GM19240 (cell line): ENCODE data around the gene DENND1B.
"Not testable (repeated sequence)": the region's sequence is repeated elsewhere in the genome, so short reads cannot be mapped to it uniquely, and the experiment has no call there.

ENCODE experiments used
- DNase-seq: peaks from one replicate; pipeline ENCODE4 v3.0.0; 2011; ENCODE audit warnings: low spot score; ENCODE audit not compliant: insufficient read length

Gene DENND1B

DNA sequence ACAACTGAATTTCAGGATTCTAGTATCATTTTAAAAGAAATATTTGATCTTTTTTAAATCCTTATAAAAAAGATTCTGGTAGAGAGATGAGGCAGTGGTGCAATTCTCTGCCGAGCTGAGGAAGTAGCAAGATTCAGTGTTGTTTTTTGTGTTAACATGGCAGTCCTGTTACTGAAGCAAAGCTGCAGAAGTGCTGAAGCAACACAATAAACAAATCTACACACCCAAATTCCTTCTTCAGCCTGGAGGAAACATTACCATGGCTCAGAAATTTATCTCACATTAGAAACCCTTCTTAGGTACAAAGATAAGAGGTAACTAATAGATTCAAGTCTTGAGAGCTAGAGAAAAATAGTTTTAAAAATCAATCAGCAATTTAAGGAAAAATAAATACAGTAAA lies 216.0 kb downstream of the DENND1B start:
- no peak for DNase-seq

DNA sequence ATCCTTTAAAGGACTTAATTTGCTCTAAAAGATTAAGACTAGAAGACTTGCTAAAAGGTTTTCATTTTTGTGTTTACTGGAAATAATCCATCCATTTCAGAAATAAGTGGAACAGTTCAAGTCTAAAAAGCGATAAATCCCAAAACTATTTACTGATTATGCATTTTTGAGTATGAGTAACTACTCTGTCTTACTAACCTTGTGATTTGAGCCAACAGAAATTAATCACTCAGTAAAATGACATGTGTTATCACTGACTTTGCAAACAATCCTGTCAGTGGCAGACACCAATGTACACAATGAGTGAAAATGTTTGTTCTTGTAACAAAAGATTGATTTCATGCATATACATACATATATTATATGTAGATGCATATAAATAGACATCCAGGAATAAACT lies 218.0 kb downstream of the DENND1B start:
- DNase-seq = no peak

DNA sequence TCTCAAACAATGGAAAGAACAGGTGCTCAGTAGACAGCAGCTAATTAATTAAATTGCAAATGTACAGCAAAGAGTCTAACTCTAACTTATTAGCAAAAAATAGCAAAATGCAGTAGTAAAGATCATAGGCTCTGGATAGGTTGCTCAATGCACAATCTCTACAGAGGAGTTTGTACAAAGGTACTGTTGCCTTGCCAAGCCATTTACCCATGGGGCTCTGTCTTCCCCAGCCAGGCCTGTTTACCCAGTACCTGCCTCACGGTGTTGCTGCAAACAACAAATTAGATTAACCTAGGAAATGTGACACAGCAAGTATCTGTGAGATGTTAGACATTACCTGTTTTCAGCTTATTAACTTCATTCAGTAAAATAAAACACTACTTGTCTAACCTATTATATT lies 222.0 kb downstream of the DENND1B start:
- DNase-seq = no peak

DNA sequence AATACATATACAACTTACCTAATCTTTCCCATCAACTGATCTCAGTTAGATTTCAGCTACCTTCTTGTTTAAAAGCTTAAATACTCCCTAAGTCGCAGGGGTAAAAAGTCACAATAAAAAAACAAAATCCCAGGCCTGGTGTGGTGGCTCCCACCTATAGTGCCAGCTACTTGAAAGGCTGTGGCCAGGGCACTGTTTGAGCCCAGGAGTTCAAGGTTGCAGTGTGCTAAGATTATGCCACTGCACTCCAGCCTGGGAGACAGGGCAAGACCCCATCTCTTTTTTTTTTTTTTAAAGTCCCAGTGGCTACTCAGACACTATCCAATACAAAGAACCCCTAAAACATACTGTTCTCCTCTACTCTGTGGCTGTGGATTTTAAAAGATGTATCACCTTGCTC lies 228.3 kb downstream of the DENND1B start:
- no peak for DNase-seq

DNA sequence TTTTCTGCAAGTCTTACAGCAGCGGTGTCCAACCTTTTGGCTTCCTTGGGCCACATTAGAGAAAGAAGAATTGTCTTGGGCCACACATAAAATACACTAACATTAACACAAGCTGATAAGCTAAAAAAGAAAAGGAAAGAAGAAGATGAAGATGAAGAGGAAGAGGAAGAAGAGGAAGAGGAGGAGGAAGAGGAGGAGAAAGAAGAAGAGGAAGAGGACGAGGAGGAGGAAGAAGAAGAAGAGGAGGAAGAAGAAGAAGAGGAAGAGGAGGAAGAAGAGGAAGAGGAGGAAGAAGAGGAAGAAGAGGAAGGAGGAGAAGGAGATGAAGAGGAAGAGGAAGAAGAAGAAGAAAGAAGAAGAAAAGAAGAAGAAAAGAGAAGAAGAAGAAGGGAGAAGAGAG lies 230.7 kb downstream of the DENND1B start:
- DNase-seq = no peak

DNA sequence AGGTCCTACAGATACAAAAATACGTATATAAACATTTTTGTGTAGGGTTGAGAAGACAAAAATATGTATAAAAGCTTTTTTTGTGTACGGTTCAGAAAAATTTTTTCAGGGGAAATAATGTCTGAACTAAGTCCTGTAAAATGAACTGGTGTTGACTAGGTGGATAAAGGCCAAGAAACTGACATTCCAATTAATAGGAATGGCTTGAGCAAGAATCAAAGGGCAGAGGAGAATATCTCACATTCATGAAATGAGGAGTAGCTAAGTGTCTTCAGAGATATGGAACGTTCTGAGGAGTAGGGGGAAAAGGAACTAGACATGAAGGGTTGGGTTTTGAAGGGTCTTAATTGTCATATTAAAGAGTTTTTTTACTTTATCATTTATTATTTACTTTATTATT lies 231.2 kb downstream of the DENND1B start:
- no peak for DNase-seq

DNA sequence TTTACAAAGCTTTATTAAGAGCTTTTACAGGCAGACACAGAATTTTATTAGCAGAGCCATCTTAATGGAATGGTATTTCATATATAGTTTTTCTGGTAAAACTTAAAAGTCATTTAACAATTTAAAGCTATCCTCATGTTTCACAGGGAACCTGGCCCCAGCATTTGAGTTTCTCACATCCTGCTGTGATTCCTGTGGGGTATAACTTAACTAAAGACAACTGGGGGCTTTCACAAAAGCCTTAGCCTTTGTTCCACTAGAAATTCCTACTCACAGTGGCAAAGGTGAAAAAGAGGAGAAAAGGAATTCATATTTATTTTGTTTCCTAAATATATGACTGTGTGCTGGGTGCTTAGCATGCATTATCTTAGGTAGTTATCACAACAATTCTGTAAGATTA lies 233.9 kb downstream of the DENND1B start:
- DNase-seq = no peak

DNA sequence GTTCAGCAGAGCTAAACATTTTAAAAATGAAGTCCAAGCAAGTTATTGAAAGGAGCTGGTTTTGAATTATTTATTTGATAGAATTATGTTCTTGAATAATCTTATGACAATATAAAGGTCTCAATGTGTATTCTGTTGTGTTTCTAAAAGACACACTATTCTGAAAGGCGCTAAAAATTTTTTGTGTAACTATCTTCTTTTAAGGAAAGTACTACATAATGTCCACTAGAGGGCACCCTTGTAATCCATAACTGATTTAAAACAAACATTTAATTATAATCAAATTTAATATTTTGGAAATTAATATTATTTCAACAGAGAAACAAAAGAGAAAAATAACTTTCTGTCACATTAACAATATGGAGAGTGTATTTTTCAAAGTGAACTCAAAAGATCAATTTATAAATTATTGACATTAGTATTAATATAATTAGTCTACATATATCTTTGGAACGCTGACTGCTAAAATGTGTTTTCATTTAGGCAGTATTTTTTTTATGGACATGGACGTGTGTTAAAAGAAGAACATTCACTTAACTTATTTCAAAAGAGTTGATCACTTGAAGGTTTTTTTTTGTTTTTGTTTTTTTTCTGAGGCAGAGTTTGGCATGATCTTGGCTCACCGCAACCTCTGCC lies 248.4 kb downstream of the DENND1B start:
- DNase-seq = no peak

DNA sequence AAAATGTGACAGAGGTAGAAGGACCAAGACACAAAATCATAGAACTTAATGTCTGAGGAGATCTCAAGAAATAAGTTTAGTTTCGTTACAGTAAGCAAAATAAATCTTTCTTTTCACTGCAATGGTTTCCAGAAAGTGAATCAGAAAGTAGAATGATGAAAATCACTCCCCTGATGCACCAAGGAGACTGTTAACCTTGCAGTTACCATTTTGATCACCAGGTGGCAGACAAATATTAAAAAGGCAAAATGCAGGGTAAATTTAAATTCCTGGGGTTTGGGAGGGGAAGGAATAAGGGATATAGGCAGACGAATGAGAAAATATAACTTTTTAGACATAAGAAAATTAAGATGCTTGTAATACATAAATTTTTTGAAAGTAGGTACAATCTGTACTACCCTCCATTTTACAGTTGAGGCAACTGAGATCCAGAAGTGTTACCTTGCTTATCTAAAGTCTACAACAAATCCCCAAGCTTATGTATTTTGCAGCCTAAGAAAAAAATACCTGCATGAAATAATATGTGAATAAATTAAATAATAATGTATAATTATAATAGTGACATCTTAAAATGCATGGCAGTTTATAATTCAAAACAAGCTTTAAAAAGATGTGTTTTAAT lies 254.1 kb downstream of the DENND1B start:
- DNase-seq = peak; percentile 13

DNA sequence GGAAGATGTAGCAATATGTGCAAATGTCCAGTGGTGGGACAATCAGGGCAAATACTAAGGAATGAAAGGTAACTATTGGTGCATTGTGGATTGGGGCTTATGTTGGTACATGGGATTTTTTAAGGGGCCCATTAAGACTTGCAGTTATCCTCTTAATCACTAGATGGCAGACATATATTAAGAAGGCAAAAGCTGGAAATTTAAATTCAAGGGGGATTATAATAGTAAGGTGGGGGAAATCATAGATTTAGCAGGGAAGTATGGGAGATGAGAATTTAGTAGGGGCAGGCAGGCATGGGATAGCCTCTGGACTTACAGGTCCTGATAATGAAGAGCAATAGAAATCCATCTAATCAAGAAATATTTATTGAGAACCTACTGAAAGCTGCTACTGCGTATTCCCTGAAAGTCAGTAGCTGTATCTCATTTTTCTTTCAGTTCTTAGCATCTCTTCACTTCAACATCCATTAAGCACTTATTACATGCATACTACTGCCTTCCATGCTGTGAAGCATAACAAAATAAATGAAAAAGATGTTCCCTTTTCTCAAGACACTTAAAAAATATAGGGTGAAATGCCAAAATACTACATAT lies 255.4 kb downstream of the DENND1B start:
- no peak for DNase-seq

DNA sequence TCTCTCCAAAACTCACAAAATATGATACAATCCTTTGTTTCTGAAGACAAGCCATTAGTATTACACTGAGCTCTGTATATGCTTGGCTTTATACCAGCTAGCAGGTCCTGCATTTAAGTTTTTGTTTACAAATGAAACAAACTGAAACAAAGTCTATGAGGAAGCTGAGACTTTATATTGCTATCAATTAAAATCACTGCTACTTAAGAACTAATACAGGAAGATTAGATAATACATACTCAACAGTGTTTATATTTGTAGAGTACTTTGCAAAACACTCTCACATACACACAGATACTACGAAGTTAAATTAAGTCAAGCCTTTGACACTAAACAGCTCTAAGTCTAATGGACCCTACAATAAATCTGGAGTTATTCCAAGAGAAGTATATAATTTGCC lies 259.9 kb downstream of the DENND1B start:
- no peak for DNase-seq

DNA sequence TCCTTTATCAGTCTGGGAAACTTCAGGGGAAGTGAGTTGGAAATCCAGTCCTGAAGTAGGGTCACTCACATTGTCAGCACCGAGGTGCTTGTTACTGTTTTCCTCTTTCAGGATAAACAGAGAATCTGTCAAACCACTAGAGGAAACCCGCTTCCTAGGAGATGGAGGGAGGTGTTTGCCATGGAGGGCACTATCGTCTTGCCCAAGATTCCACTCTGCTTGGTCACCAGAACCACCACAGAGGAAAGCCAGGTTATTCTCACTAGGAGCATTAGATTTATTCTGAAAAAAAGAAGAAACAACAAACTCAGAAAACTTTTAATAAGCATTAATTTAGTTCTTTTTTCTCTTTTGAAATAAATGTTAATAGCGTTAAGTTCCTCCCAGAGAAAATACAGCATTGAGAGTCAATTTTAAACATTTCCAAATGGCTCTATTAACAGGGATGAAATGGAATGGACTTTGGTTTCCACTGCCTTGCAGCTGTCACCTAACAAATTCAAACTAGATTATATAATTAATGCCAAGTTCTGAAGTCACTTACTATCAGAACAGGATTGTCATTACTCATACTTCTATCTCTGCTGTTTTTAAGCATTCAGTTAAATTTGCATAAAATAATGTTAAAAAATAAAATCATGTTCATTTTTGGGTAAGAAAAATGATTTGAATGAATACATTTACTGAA lies 264.4 kb downstream of the DENND1B start:
- DNase-seq = no peak

DNA sequence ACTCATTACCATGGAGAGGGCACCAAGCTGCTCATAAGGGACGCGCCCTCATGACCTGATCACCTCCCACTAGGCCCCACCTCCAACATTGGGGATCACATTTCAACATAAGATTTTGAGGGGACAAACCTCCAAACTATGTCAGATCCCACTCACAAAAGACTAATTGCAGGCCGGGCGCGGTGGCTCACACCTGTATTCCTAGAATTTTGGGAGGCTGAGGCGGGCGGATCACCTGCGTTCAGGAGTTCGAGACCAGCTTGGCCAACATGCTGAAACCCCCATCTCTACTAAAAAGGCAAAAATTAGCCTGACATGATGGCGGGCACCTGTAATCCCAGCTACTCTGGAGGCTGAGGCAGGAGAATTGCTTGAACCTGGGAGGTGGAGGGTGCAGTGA lies 278.6 kb downstream of the DENND1B start:
- no peak for DNase-seq

DNA sequence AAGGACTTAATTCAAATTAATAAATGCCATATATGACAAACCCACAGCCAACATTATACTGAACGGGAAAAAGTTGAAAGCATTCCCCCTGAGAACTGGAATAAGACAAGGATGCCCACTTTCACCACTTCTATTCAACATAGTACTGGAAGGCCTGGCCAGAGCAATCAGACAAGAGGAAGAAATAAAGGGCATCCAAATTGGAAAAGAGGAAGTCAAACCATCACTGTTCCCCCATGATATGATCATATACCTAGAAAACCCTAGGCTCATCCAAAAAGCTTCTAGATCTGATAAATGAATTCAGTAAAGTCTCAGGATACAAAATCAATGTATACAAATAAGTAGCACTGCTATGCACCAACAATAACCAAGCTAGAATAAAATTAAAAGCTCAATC lies 283.8 kb downstream of the DENND1B start:
- DNase-seq = not testable (repeated sequence)

DNA sequence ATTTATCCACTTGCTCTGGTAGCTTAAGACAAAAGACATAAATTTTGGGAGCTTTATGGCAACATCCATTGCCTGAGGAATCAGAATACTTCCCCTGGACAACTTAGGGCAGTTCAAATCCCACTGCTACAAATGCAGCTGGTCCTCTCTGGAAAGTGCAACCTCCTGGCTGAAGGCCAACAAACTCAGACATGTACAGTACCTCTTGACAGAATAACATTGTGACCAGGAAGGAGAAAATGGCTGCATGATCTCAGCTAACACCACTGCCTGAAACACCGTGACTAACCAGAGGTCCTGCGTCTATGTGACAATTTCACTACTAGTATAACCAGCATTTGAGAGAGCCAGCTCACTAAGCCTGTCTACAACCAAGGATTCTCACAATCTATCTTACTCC lies 288.3 kb downstream of the DENND1B start:
- DNase-seq = no peak

DNA sequence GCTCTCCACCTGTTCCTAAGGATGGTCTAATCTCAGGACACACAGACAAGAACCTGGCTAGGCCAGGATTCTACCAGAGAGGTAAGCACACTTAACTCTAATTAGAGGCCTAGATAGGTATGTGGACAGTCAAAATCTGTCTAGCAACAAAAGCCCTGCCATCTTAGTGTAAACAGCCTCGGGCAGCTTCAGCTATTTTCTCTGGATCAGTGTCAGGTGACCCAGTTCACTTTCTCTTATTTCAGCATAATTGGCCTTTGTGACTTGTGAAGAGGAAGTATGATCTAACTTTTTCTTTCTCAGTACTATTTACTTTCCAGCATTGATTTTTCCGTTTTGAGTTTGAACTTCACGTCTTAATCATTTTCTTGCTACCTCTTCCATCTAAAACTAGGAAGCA lies 289.5 kb downstream of the DENND1B start:
- DNase-seq = no peak

DNA sequence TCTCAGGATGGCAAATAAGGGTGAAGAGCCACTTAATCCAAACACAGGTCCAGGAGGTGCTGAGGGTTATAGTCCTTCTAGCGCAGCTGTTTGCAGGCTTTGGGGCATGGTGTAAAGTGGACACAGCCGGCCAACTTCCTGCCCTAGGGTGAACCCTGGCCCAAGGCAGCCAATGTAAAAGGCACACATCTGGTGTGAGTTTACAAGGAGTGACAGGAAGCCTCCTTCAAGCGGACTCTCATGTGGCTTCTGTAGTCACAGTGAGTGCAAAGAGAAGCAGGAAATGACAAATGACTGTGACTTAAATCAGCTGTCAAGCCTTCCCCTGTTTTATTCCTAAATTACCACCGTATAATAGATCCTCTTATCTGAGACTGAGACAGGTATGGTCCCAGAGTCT lies 294.2 kb downstream of the DENND1B start:
- no peak for DNase-seq

DNA sequence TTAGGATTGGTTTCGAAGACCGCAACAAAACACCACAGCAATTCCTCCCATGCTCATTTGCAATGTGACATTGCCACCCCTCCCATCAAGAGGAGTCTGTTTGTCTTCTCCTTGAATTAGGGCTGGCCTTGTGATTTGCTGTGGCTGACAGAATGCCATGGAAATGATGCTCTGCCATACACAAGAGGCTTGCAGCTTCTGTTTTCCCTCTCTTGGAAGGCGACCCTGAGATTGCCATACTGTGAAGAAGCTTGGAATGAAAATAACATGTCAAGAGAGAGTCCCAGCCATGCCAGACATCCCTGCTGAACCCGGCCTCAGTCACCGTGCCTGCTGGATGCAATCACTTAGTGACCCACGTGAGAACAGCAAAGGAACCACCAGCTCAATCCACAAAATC lies 294.8 kb downstream of the DENND1B start:
- no peak for DNase-seq

DNA sequence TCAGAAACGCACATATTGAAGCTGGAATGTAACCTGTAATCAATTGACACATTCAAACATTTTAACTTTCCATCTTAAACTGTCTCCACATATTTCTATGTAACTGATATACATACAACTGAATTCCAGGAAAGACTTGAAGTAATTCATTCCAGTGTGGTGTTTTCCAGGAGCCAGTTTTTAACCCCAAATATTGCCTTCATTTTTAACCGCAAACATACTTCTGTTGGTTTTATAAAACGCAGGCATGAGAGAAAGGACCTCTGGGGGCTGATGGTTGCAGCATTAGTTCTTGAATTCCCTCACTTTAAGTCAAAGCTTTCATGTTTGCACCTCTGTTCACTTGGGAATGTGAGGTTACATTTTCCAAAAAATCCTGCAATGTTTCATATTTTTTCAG lies 303.1 kb downstream of the DENND1B start:
- DNase-seq = no peak

DNA sequence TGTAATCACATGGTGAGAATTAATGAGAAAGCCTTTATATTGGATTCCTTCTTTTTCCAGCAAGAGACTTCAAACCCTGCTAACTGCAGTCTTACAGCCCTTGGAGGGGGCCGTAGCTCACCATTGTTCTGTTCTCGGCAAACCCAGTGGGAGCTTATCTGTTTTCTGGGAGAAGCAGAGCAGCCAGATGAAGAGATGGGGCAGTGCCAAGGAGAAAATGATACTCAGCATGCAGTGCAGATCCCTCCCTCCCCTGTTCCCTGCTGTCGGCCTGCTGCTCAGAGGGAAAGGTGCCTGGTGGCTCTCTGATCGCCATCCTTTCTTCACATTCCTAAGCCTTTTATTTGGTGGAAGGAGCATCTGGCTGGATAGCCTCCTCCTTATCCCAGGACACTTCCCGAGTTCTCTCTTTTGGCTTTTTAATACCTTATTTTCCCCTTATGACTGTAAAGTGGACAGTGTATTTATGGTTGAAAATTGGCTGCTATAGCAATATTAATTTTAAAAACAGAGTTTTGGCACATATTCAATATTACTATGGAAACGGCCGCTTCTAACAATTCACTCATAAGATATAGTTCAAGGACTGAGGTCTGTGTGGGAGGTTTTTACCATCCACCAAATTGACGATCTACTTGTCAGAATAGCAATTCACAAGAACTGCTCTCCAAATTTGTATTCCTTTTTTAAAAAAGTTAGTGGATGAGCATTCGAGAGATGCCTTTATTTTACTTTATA lies 303.9 kb downstream of the DENND1B start:
- no peak for DNase-seq

DNA sequence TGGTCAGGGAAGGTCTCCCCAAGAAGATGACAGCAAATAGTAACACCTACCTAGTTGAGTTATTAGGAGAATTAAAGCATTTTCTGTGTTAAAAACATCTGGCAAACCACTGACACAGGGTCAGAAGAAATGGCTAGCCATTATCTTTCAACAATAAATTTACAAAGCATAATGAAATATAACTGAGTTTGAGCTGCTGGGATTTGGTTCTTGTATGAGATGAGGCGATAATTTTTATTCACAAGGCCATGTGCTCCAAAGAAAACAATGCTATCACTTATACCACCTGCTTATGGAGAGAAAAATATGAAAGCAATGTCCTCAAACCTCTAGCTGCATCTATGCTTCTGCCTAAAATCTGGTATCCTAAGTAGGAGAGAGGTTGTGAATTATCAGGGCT lies 304.9 kb downstream of the DENND1B start:
- no peak for DNase-seq

DNA sequence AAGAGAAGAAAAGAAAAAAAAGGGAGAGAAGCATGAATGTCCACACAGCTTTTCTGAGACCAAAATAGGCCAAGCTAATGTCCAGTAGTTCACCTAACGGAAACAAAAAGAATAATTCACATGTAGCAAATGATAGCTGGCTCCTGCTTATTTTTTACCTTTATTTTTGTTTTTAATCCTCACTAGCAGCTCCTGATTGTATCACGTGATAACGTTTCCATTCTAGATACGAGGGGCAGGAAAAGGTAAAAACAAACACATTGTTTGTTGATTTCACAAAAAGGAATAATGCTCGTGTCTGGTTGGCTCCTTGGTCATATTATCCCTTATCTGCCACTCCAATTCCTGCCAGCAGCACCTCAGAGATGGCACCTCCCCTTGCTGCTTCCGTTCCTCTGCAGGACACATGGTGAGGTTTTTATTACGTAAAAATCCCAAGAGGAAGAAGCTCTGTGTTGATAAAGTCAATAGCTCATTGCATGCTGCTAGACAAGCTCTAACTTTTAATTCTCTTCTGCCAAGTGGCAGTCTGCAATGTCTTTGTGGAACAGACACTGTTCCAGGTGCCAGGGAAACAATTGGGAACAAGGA lies 305.6 kb downstream of the DENND1B start:
- DNase-seq = no peak
